Neural cell (in vitro differentiated cells): ENCODE measurements around the gene RETSAT. TPM values are rescaled to one million over a fixed set of nuclear protein-coding genes. Genes with fewer than 3 reads are reported as not detected.
A peak's percentile ranks its signal among the peaks of the same experiment; 100 is the strongest.

Experiments
- H2AFZ ChIP-seq: fragments of 200-600, 300-800 bp; sonication (generic), shearing (Covaris generic); 2 replicates; pipeline ENCODE4 v1.6.0; 2014; ENCODE audit warnings: low read depth, mild to moderate bottlenecking, antibody characterized with exemption, low read length, moderate library complexity
- H3F3A ChIP-seq: fragments of 200-600 bp; shearing (Covaris generic); 2 replicates; pipeline ENCODE4 v1.6.1; 2016; ENCODE audit warnings: mild to moderate bottlenecking, moderate library complexity, mixed read lengths, antibody characterized with exemption, low read length; ENCODE audit not compliant: insufficient read depth, poor library complexity, severe bottlenecking
- H3K27ac ChIP-seq: fragments of 200-600, 300-800 bp; sonication (generic), shearing (Covaris generic); 2 replicates; pipeline ENCODE4 v1.5.1; 2014; ENCODE audit warnings: mild to moderate bottlenecking, low read length, moderate library complexity
- H3K27me3 ChIP-seq: fragments of 300-800, 200-600 bp; sonication (generic), shearing (Covaris generic); 2 replicates; pipeline ENCODE4 v1.6.0; 2014; ENCODE audit warnings: mild to moderate bottlenecking, low read depth, low read length, moderate library complexity; ENCODE audit not compliant: insufficient read depth
- H3K36me3 ChIP-seq: fragments of 300-800, 200-600 bp; sonication (generic), shearing (Covaris generic); 2 replicates; pipeline ENCODE4 v1.5.1; 2014; ENCODE audit warnings: mild to moderate bottlenecking, antibody characterized with exemption, low read length, moderate library complexity; ENCODE audit not compliant: insufficient read depth
- H3K4me2 ChIP-seq: fragments of 300-800, 200-600 bp; sonication (generic), shearing (Covaris generic); 2 replicates; pipeline ENCODE4 v1.6.0; 2014; ENCODE audit warnings: mild to moderate bottlenecking, low read length
- H3K4me3 ChIP-seq: fragments of 300-800, 200-600 bp; sonication (generic), shearing (Covaris generic); 2 replicates; pipeline ENCODE4 v1.5.1; 2014; ENCODE audit warnings: mild to moderate bottlenecking, low read length, moderate library complexity
- H3K79me2 ChIP-seq: fragments of 200-600 bp; shearing (Covaris generic); replicated peaks from 2 replicates; pipeline ENCODE4 v1.6.0; 2014; ENCODE audit warnings: mild to moderate bottlenecking, low read length, moderate library complexity; ENCODE audit not compliant: insufficient read depth
- H3K9ac ChIP-seq: fragments of 300-800, 200-600 bp; sonication (generic), shearing (Covaris generic); 2 replicates; pipeline ENCODE4 v1.6.1; 2016; ENCODE audit warnings: mild to moderate bottlenecking, low read length, mixed read lengths
- H3K9me2 ChIP-seq: fragments of 200-600 bp; shearing (Covaris generic); 2 replicates; pipeline ENCODE4 v1.6.1; 2016; ENCODE audit warnings: mild to moderate bottlenecking, low read length, mixed read lengths; ENCODE audit not compliant: insufficient read depth
- H3K9me3 ChIP-seq: fragments of 200-600, 300-800 bp; sonication (generic), shearing (Covaris generic); 2 replicates; pipeline ENCODE4 v1.6.1; 2016; ENCODE audit warnings: mild to moderate bottlenecking, mixed run types, low read length, moderate library complexity, mixed read lengths
- H4K20me1 ChIP-seq: fragments of 200-600 bp; shearing (Covaris generic); 2 replicates; pipeline ENCODE4 v1.6.1; 2016; ENCODE audit warnings: mild to moderate bottlenecking, mixed run types; ENCODE audit not compliant: insufficient read depth
- CTCF ChIP-seq: fragments of 450-650 bp; IDR thresholded peaks from 2 replicates; pipeline ENCODE4 v1.5.1; 2014; ENCODE audit warnings: antibody characterized with exemption, mild to moderate bottlenecking, moderate library complexity; ENCODE audit not compliant: poor library complexity, severe bottlenecking
- EP300 ChIP-seq: fragments of 450-650 bp; conservative IDR thresholded peaks from 2 replicates; pipeline ENCODE4 v1.6.1; 2014; ENCODE audit warnings: antibody characterized with exemption, mild to moderate bottlenecking, moderate library complexity; ENCODE audit not compliant: poor library complexity, severe bottlenecking
- EZH2 ChIP-seq: fragments of 200-600, 300-800 bp; shearing (Covaris generic), sonication (generic); IDR thresholded peaks from 2 replicates; pipeline ENCODE4 v1.6.1; 2014; ENCODE audit warnings: antibody characterized with exemption, low read length, borderline replicate concordance, mild to moderate bottlenecking; ENCODE audit not compliant: insufficient read depth, poor library complexity, severe bottlenecking
- MXI1 ChIP-seq: fragments of 450-650 bp; conservative IDR thresholded peaks from 2 replicates; pipeline ENCODE4 v1.6.1; 2014; ENCODE audit warnings: antibody characterized with exemption, mild to moderate bottlenecking; ENCODE audit not compliant: poor library complexity, severe bottlenecking
- POLR2AphosphoS5 ChIP-seq: IDR thresholded peaks from 2 replicates; pipeline ENCODE4 v1.6.1; 2012
- RAD21 ChIP-seq: fragments of 450-650 bp; conservative IDR thresholded peaks from 2 replicates; pipeline ENCODE4 v1.6.1; 2014; ENCODE audit warnings: antibody characterized with exemption, mild to moderate bottlenecking, moderate library complexity
- REST ChIP-seq: IDR thresholded peaks from 2 replicates; pipeline ENCODE4 v1.6.1; 2012; ENCODE audit warnings: borderline replicate concordance
- SMC3 ChIP-seq: fragments of 450-650 bp; conservative IDR thresholded peaks from 2 replicates; pipeline ENCODE4 v1.6.1; 2014; ENCODE audit warnings: antibody characterized with exemption, mild to moderate bottlenecking, moderate library complexity; ENCODE audit not compliant: poor library complexity
- TAF1 ChIP-seq: IDR thresholded peaks from 2 replicates; pipeline ENCODE4 v1.6.1; 2012; ENCODE audit warnings: low read depth
- polyA plus RNA-seq: library from polyadenylated mRNA; depleted of rRNA; stranded (reverse); fragments of >200 nt; gene quantifications from 2 replicates; pipeline ENCODE4 v1.2.3, GENCODE V29; 2014

RETSAT gene
- polyA plus RNA-seq, 1 donor from 2014 or later = 10.9 TPM

- peak overlapping the region; percentile 56 for H3K4me2 ChIP-seq
- peaks cover 4% of the 10 kb centered on the region for H3K79me2 ChIP-seq
- H3K9me3 ChIP-seq = no peaks in the 10 kb centered on the region
- H3K9ac ChIP-seq = peak overlapping the region; percentile 77
- H4K20me1 ChIP-seq = no peaks in the 10 kb centered on the region
- no peaks in the 10 kb centered on the region for H3K27me3 ChIP-seq
- H3K9me2 ChIP-seq = no peaks in the 10 kb centered on the region
- H3K27ac ChIP-seq = peak overlapping the region; percentile 46
- TF ChIP-seq REST (no peak), CTCF (no peak), MXI1 (no peak), EZH2 (no peak), SMC3 (no peak), TAF1 (no peak), EP300 (no peak), RAD21 (no peak), POLR2AphosphoS5 (no peak)
- H3K36me3 ChIP-seq = no peaks in the 10 kb centered on the region
- H3K4me3 ChIP-seq = peak overlapping the region; percentile 85
- H3F3A ChIP-seq = no peaks in the 10 kb centered on the region
- peak overlapping the region; percentile 29 for H2AFZ ChIP-seq
Observed at GRCh38 chr2:85353876-85354285, 447 bp downstream of the RETSAT start.

- TF ChIP-seq EP300 (no peak), MXI1 (no peak), TAF1 (no peak), RAD21 (no peak), REST (no peak), SMC3 (no peak), POLR2AphosphoS5 (no peak), EZH2 (no peak), CTCF (no peak)
- Histone ChIP-seq H3K9me3 (no peaks in the 10 kb centered on the region), H3K79me2 (no peaks in the 10 kb centered on the region), H3K9me2 (no peaks in the 10 kb centered on the region), H3K27me3 (no peaks in the 10 kb centered on the region), H3K4me2 (no peak overlapping the region), H3K4me3 (no peak overlapping the region), H3K9ac (no peak overlapping the region), H3K36me3 (no peaks in the 10 kb centered on the region), H3F3A (no peaks in the 10 kb centered on the region), H2AFZ (no peak overlapping the region), H3K27ac (no peak overlapping the region), H4K20me1 (no peaks in the 10 kb centered on the region)
Observed at GRCh38 chr2:85347599-85347998, 6.7 kb downstream of the RETSAT start.
